Pulmonary artery endothelial cell (primary cell): ENCODE results near the gene LIMCH1. TPM values are rescaled to one million over a fixed set of nuclear protein-coding genes. Genes with fewer than 3 reads are reported as not detected.

Experiments used
- total RNA-seq: library from RNA; depleted of rRNA; stranded (reverse); fragments of >200 nt; gene quantifications from 2 replicates; pipeline ENCODE4 v1.2.3, GENCODE V29; 2014

Gene LIMCH1
- total RNA-seq, 1 donor from 2014 or later = 24.1 TPM

Other genes with a start within 250 kb of the LIMCH1 start
- not detected in 2 replicates for gene PHOX2B, start 210.6 kb downstream of the LIMCH1 start, total RNA-seq